GM18867 (cell line): ENCODE results near the gene APBB3.

Experiments
- ATAC-seq: cut with Tn5 transposase; IDR thresholded peaks from one replicate; pipeline ENCODE4 v1.9.1; 2021; ENCODE audit warnings: mild to moderate bottlenecking, moderate library complexity; ENCODE audit not compliant: unreplicated experiment

The APBB3 gene

DNA sequence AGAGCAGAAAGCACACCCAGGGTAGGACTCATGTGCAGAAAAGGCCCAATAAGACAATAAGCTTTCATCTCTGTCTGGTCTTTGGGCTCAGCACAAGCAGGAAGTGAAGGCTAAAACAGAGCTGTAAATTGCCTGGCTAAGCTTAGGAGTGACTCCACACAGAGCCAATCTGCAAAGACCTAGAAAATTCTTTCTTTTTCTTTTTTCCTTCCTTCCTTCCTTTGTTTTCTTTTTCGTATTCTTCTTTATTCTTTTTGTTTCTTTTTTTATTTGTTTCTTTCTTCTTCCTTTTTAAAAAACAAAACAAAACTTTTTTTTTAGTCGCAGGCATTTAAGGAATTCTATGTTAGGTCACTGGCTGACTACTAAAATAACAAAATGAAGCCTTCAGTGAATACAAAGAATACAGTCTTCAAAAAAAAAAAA, 12.4 kb upstream of the APBB3 start:
- no peak for ATAC-seq

DNA sequence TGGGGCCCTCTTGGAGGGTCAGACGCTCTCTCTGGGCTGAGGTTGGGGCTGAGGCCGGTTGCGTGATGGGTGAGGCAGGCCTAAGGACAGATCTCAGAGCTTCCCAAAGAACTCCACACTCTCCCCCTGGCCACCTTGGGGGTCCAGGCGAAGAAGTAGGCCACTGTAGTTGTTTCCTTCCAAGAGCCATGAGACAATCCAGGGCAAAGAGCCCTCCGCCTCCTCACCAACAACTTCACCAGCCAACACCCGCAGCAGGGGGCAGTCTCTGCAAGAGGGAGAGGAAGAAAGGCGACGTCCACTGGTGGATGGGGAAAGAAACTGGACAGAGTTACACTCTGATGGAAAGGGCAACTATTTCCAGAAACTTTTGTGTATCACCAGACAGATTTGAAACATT, 10.9 kb upstream of the APBB3 start:
- ATAC-seq: no peak

DNA sequence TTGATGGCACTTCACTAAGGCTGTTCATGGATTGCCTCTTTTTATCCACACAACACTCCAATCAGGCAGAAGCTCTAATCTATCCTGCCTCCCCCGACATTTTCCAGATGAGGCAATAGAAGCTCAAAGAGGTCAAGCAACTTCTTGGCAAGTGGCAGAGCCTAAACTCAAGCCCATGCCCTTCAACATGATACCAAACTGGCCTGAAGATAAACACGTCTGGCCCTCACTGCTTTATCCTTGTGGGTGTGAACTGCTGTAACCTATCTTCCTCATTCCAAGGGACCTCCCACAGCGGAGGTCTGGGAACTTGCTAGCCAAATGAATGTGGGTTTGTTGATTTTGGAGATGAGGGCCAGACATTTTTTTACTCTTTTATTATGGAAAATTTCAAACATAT, 9.8 kb upstream of the APBB3 start:
- no peak for ATAC-seq

DNA sequence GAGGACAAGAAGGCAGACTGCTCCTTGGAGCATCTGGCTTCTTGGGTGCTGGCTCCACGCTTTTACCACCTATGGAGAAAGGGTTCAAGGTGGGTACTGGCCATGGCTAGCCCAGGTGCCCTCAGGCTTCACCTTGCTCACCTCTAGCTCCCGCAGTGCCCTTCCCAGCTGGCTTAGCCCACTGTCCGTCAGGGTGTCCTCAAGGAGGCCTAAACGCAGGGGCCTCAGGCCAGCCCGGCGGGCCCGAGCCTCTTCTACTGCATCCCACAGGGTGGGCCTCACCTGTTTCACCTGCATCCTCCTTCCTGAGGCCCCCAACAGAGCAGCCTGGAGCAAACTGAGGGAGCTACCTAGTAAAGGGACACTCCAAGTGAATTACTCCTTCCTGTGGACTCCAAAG, 9.3 kb upstream of the APBB3 start:
- ATAC-seq: no peak

DNA sequence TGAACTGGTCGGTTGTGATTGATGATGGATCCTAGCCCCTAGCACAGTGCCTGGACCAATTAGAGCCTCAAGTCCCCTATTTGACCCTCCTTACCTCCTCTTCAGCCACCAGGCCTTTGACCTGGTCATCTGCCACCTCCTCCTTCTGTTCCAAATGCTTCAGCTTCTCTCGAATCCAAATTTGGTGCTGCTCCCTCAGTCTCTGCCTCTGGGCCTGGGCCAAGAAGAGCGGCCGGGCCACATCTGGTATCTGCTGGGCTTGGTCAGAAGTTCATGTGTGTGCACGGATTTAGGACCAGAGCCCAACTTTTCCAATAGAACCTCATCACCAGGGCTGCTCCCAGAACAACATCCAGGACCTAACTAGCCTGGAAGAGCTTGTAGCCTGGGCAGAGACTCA, 6.7 kb upstream of the APBB3 start:
- ATAC-seq: no peak

DNA sequence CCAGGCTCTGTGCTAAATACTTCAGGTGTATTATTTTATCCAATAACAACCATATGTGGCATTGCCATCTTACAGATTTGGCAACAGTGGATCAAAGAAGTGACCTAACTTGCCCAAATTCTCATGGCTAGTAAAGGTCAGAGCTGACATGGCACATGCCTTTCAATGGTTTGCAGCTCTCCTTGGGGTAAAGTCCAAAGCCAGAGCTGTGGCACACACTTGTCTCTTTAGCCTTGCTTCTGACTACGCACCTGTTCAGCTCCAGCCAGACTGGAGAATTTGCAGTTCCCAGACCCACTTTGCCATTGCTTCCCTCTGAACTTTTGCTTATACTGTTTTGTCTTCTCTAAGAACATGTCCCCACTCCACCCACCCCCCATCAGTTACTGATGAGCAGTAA, 6.1 kb upstream of the APBB3 start:
- no peak for ATAC-seq

DNA sequence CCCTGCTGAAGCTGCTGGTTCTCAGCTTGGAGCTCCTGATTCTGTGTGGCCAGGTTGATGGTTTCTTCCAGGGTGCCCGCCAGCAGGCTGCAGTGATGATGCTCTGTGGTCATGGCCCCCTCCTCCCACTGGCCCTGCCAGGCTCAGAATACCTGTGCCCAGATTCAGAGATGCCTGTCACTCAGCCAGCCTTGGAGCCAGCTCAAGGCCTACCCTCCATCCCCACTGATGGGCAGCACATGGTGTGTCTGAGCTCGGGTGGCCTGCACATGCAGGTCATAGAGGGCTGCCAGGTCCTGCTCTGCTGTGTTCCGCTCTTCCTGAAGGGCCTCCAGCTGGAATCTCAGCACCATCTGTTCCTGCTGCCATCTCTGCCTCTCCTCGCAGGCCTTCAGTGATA, 5.7 kb upstream of the APBB3 start:
- no peak for ATAC-seq

DNA sequence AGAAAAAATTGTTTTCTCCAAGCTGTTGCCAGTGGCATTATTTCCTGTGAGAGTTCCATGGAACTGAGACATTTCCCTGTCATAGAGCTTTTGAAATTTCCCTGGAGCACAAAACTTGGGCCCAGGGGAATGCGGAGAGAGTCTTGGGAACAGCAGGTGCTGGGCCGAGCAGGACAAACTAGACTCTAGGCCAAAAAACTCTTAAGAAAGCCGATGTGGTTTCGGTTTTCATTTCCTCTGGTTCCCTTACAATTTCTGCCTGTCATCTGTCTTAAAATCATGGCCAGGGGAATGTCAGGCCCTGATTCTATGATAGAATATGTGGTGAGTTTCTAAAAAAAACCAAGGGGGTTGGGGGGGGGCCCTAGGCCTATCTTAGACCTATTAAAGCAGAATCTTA, 4.8 kb upstream of the APBB3 start:
- ATAC-seq: no peak

DNA sequence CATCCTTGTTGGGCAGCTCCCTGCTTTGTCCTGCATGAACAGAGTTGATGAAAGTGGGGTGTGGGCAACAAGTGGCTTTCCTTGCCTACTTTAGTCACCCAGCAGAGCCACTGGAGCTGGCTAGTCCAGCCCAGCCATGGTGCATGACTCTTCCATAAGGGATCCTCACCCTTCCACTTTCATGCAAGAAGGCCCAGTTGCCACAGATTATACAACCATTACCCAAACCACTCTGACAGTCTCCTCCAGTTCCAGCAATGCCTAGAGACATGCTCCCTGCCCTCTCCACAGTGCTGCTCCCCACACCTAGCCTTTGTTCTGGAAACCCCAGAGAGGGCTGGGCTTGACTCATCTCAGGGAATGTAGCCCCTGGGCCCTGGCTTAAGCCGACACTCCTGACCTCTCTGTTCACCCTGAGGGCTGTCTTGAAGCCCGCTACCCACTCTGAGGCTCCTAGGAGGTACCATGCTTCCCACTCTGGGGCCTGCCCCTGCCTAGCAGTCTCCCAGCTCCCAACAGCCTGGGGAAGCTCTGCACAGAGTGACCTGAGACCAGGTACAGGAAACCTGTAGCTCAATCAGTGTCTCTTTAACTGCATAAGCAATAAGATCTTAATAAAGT, 4.2 kb upstream of the APBB3 start:
- ATAC-seq: no peak

DNA sequence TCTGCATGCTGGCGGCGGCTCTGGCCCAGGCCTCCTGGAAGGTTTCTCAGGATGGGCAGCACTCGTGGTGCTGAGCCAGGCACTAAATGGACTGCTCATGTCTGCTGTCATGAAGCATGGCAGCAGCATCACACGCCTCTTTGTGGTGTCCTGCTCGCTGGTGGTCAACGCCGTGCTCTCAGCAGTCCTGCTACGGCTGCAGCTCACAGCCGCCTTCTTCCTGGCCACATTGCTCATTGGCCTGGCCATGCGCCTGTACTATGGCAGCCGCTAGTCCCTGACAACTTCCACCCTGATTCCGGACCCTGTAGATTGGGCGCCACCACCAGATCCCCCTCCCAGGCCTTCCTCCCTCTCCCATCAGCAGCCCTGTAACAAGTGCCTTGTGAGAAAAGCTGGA, 3.5 kb upstream of the APBB3 start:
- ATAC-seq: no peak

DNA sequence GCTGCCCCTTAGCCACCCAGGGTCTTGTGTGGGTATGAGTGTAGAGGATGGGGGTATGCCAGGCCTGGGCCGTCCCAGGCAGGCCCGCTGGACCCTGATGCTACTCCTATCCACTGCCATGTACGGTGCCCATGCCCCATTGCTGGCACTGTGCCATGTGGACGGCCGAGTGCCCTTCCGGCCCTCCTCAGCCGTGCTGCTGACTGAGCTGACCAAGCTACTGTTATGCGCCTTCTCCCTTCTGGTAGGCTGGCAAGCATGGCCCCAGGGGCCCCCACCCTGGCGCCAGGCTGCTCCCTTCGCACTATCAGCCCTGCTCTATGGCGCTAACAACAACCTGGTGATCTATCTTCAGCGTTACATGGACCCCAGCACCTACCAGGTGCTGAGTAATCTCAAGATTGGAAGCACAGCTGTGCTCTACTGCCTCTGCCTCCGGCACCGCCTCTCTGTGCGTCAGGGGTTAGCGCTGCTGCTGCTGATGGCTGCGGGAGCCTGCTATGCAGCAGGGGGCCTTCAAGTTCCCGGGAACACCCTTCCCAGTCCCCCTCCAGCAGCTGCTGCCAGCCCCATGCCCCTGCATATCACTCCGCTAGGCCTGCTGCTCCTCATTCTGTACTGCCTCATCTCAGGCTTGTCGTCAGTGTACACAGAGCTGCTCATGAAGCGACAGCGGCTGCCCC, 2.9 kb upstream of the APBB3 start:
- ATAC-seq: no peak

DNA sequence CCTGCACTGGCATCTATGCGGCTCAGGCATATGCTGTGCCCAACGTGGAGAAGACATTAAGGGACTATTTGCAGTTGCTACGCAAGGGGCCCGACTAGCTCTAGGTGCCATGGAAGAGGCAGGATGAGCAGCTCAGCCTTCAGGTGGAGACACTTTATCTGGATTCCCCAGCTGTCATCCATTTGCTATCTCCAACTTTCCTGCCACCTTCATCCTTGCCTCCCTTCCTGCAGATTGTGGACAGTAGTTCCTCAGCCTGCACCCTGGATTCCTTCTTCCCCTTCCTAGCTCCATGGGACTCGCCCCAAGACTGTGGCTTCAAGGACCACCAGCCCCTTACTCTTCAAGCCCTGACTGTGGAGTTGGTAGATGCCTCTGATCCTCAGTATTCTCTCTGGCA, 2.3 kb upstream of the APBB3 start:
- no peak for ATAC-seq

DNA sequence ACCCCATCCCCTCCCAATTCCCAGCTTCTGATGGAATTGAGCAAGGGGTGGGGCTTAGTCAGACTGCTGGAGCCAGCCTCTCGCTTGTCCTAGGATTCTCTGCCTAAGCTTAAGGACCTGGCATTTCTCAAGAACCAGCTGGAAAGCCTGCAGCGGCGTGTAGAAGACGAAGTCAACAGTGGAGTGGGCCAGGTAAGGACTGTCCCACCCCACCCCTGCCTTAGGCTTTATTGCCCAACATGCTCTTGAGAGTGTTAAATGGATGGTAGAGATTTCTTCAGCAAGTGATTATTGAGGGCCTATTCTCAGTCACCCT, 1.3 kb upstream of the APBB3 start:
- ATAC-seq: no peak

DNA sequence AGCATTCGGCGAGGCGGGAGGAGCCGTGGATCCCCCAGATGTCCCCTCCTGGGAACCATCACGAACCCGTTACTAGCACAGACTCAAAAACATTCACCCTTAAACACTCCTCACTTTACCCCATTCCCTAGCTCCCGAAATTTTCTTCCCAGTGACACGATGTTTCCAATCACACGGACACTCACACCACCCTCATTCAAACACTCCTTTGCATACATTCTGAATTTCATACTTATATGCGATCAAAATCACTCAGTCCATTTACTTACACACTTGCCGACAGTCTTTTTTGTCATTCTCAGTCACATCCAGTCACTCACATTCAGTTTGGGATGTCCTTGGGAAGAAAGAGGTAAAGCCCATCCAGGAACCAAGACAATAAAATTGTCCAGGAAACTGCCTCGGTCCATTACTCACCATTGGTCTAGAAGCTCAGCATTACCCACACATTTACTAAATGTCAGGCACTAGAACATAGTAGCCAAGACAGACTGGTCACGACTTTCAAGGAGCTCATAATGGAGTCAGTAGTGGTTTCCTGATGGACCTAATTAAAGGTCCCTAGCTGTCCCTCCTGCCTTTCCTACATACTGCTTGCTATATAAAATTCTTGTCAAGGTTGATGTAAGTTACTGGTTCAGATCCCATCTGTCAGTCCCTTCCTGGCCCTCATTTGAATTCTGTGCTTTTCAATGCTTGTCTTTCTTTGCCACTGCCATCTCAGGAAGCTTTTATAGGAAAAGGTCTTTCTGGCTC, 804 bp upstream of the APBB3 start:
- no peak for ATAC-seq

DNA sequence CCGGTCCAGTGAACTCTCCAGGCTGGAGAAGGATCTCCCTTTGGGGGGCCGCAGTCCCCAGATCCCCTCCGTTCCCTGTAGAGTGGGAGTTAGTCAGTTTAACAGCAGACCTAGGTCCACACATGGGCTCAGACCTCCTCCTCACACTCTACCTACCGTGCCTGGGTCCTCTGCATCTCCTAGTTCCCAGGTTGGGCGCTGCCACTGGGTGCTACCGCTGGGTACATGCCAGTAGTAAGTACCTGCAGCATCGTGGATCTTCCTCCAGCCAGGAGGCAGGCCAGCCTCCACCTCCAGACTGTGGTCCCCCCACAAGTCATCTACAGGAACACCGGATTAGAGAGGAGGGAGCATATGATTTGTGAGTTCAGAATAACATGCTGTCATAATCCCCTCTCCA, 802 bp downstream of the APBB3 start:
- ATAC-seq: no peak

DNA sequence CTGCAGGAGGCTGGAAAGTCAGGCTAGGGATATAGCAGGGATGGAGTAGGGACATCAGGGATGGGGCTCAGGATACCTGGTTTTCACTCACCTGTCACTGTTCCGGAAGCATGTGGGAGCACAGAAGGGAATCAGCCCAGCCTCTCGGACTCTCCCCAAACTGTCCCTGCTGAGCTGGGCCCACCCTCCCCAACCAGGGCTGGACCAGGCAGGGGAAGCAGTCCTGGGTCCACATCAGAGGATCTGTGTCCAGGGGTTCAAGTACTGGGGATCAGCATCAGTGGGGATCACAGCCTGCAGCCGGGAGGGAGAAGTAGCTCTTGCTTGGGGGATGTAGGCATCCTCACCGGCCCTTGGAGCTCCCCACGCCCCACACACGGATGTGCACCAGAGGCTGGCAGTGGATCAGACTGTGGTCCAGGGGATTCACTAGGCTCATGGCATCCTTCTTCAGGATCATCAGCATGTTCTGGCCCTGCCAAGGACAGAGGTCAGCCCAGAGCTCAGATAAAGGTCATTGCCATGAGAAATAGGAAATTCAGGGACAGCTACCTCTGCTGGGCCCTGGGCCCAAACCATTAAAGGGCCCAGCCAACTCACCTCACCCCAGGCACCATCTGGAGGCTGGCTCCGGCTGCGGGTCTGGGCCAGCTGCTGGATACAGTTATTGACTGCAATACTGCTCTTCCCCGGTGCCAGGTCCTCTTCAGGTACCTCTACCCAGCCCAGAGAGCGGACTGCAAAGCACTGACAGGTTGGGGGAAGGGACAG, 2.5 kb downstream of the APBB3 start:
- no peak for ATAC-seq

DNA sequence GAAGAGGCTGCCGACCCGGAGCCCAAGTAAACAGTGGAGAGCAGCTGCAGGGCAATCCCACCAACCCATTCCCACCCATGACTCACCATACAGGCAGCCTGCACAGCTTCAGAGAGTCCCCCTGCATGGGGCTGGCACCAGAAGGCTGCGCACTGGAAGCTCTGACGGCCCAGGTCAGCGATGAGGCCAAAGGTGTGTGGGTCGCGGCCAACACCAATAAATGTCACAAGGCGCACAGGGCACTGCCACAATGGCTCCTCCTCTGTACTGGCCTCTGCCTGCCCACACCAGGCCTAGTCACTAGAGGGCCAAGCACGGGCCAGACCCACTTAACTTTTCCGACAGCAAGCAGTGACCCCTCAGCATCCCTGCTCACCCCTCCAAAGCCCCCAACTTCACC, 4.2 kb downstream of the APBB3 start:
- no peak for ATAC-seq

DNA sequence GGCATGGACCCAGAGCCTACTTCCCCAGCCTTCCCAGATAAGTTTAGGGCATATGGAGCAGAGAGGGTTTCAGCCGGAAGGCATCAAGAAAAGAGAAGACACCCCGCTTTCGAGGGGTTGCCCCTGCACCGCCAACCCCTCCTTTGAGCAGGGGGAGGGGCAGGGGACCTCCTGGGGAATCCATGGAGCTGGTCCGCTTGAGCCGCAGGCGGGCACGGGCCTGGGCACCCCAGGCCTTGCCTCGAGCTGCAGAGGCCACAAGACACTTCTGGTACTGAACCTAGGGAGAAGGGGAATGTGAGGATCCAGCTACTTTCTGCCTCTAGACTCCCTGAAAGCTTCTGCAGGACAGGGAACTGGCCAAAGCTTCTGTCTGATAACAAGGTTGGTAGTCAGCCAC, 5.9 kb downstream of the APBB3 start:
- no peak for ATAC-seq

DNA sequence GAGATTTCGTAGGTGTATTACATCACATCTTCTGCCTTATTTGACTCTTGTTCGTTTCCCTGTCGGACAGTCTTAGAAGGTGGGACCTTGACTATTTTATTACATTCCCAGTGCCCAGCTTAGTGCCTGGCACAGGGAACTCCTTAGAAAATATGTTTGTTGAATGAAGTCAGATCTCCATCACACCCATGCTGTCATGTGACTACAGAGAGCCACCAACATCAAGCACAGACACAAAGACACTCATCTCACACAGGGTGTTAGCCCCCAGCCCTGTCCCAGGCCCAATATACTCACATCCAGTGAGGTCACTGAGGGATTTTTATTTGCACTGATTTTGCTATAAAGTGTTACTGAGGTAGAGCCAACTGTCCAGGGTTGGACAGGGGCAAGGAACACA, 6.4 kb downstream of the APBB3 start:
- ATAC-seq: no peak

DNA sequence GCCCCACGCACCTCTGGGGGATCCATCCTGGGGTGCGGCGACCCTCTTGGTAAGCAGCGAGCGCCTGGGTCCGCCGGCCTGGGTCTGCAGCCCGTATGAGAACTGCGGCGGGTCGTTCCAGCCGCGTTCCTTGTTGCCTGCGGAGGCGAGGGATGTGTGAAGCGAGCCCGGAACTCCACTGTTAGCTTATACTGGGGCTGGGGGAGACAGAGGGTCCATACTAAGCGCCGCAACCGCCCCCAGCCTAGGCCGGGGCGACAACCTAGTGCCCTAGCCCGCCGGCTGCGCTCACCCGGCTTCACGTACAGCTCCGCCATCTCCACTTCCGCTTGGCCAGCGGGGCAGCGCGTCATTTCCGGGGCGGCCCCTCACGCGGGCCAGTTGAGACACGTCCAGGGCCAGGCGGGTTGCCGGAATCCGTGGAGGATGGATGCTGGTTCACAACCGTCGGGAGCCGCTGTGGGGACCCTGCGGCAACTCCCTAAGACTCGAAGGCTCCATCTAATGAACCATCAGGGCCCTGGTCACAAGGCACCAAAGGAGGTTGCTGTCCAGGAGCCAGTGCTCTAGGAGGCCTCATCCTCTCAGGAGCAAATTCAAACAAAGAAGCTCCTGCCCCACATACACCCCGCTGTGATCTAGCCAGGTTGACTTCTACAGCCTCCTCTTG, 7.1 kb downstream of the APBB3 start, which contains the start of gene SRA1:
Gene SRA1, minus strand, starts transcription at position 338 of the 670 bp plus-strand sequence. Its CDS starts 21 bp downstream, at position 317.
- peak; percentile 92 for ATAC-seq

DNA sequence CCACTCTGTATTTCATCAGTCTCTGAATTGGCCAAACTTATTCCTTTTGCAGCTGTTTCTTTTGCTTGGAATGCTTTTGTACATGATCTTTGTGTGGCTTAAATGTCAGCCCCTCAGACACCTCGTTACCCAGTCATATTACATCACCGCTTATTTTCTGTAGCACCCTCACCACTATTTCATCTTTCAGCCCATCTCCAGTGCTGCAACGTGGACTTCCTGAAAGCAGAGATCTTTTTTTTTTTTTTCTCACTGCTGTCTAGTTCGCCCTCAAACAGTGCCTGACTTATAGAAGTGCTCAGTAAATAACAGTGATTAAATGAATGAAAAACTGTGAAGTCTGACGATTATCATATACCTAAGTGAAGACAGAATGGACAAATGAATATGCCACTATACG, 8.0 kb downstream of the APBB3 start:
- ATAC-seq: no peak
